H1 (cell line): ENCODE results near the gene LRRC61. TPM values are rescaled to one million over a fixed set of nuclear protein-coding genes. Genes with fewer than 3 reads are reported as not detected.

ENCODE experiments used
- CTCF ChIA-PET: fragments of 300-600 bp; sonication (Branson Sonifier 250); formaldehyde crosslinking; loops from one replicate; lab custom pipeline; 2021; ENCODE audit not compliant: partially characterized antibody; lab: Charles Lee
- POLR2A ChIA-PET: fragments of 300-600 bp; sonication (Branson Sonifier 250); formaldehyde crosslinking; loops from one replicate; lab custom pipeline; 2021; ENCODE audit warnings: inconsistent platforms; ENCODE audit not compliant: partially characterized antibody; lab: Charles Lee
- DNase-seq, 2 experiments: peaks; one replicate each; pipeline versions ENCODE4 v3.0.0 to v3.0.0-alpha.2; 2010 to 2022; ENCODE audit warnings: low spot score in 2 of 2, low read depth in 1 of 2, mixed read lengths in 1 of 2
- FAIRE-seq: peaks from 2 replicates; lab custom pipeline; 2011; peaks lifted over from hg19 to GRCh38; lab: Jason Lieb, UNC
- H2AFZ ChIP-seq: 2 replicates; pipeline ENCODE4 v1.8.1; 2012; ENCODE audit warnings: low read length, inconsistent platforms
- H2AK5ac ChIP-seq: 2 replicates; pipeline ENCODE4 v1.6.1; 2013; ENCODE audit warnings: low read depth, low read length
- H2BK120ac ChIP-seq: replicated peaks from 2 replicates; pipeline ENCODE3; 2013; ENCODE audit warnings: low read depth, low read length, inconsistent platforms
- H2BK12ac ChIP-seq: 2 replicates; pipeline ENCODE4 v1.6.1; 2013; ENCODE audit warnings: low read depth, low read length
- H2BK15ac ChIP-seq: 2 replicates; pipeline ENCODE4 v1.6.1; 2013; ENCODE audit warnings: low read length
- H2BK20ac ChIP-seq: 2 replicates; pipeline ENCODE4 v1.6.1; 2013; ENCODE audit warnings: low read length
- H2BK5ac ChIP-seq: 2 replicates; pipeline ENCODE4 v1.6.1; 2013; ENCODE audit warnings: low read depth, low read length
- H3K14ac ChIP-seq: 2 replicates; pipeline ENCODE4 v1.6.1; 2013; ENCODE audit warnings: inconsistent platforms; ENCODE audit not compliant: insufficient read length
- H3K18ac ChIP-seq: 2 replicates; pipeline ENCODE4 v1.6.1; 2013; ENCODE audit warnings: low read length; ENCODE audit errors: extremely low read depth
- H3K23ac ChIP-seq: 2 replicates; pipeline ENCODE4 v1.6.1; 2013; ENCODE audit warnings: inconsistent platforms; ENCODE audit not compliant: insufficient read length
- H3K23me2 ChIP-seq: 2 replicates; pipeline ENCODE4 v1.6.1; 2013; ENCODE audit warnings: low read depth, low read length
- H3K27ac ChIP-seq: 2 replicates; pipeline ENCODE4 v1.6.1; 2011; ENCODE audit warnings: low read depth, low read length, inconsistent platforms
- H3K27me3 ChIP-seq, 4 experiments: replicated peaks in 1 of 4; 1 replicate in 1 of 4; 2 replicates in 3 of 4; pipeline versions ENCODE4 v1.6.1 to v1.8.1; 2011 to 2013; ENCODE audit warnings: low read length in 3 of 4, mild to moderate bottlenecking in 3 of 4, inconsistent platforms in 2 of 4, mixed read lengths in 2 of 4, moderate library complexity in 1 of 4; ENCODE audit not compliant: control insufficient read depth in 3 of 4, insufficient read depth in 3 of 4; ENCODE audit errors: extremely low read depth in 1 of 4
- H3K36me3 ChIP-seq, 4 experiments: 2 replicates each; pipeline versions ENCODE4 v1.6.1 to v1.8.1; 2011 to 2013; ENCODE audit warnings: mild to moderate bottlenecking in 4 of 4, low read length in 3 of 4, moderate library complexity in 2 of 4, control low read depth in 1 of 4, inconsistent platforms in 1 of 4; ENCODE audit not compliant: insufficient read depth in 4 of 4, control insufficient read depth in 2 of 4
- H3K4ac ChIP-seq: replicated peaks from 2 replicates; pipeline ENCODE3; 2013; ENCODE audit warnings: low read length, low read depth, mixed read lengths, inconsistent platforms; ENCODE audit not compliant: insufficient read length
- H3K4me1 ChIP-seq, 4 experiments: replicated peaks in 1 of 4; 1 replicate in 1 of 4; 2 replicates in 3 of 4; pipeline versions ENCODE4 v1.6.1 to v1.8.1; 2011 to 2013; ENCODE audit warnings: low read length in 3 of 4, inconsistent platforms in 2 of 4, mixed read lengths in 1 of 4; ENCODE audit not compliant: insufficient read depth in 4 of 4, control insufficient read depth in 3 of 4
- H3K4me2 ChIP-seq, 2 experiments: 2 replicates each; pipeline versions ENCODE4 v1.6.1 to v1.8.1; 2011 to 2013; ENCODE audit warnings: low read depth in 2 of 2, low read length in 2 of 2, control low read depth in 1 of 2, inconsistent platforms in 1 of 2, mild to moderate bottlenecking in 1 of 2; ENCODE audit not compliant: insufficient read depth in 1 of 2
- H3K4me3 ChIP-seq, 4 experiments: fragments of 200-600, 300-600 bp in 1 of 4; sonication (generic), shearing (Covaris generic), sonication (Bioruptor Twin) in 1 of 4; 2 replicates each; pipeline versions ENCODE4 v1.5.1 to v1.8.1; 2011 to 2016; ENCODE audit warnings: low read length in 4 of 4, low read depth in 3 of 4, control low read depth in 2 of 4, inconsistent platforms in 2 of 4, mild to moderate bottlenecking in 2 of 4, mixed read lengths in 1 of 4, moderate library complexity in 1 of 4; ENCODE audit not compliant: insufficient read depth in 2 of 4; ENCODE audit errors: extremely low read depth in 1 of 4
- H3K56ac ChIP-seq: replicated peaks from 2 replicates; pipeline ENCODE3; 2013; ENCODE audit warnings: low read depth, mild to moderate bottlenecking, mixed read lengths, low read length, inconsistent platforms; ENCODE audit not compliant: insufficient read length
- H3K79me1 ChIP-seq: 2 replicates; pipeline ENCODE4 v1.6.1; 2013; ENCODE audit warnings: low read depth, low read length, control low read depth
- H3K79me2 ChIP-seq, 2 experiments: 2 replicates each; pipeline versions ENCODE4 v1.6.1 to v1.8.1; 2012 to 2013; ENCODE audit warnings: low read length in 2 of 2, mild to moderate bottlenecking in 2 of 2, inconsistent platforms in 1 of 2; ENCODE audit not compliant: insufficient read depth in 2 of 2, control insufficient read depth in 1 of 2
- H3K9ac ChIP-seq, 4 experiments: replicated peaks in 1 of 4; 1 replicate in 1 of 4; 2 replicates in 3 of 4; pipeline versions ENCODE4 v1.6.1 to v1.8.1; 2011 to 2013; ENCODE audit warnings: low read depth in 3 of 4, low read length in 3 of 4, control low read depth in 2 of 4, mild to moderate bottlenecking in 2 of 4, moderate library complexity in 2 of 4, inconsistent platforms in 1 of 4; ENCODE audit errors: extremely low read depth in 1 of 4
- H3K9me3 ChIP-seq, 2 experiments: 2 replicates each; pipeline versions ENCODE4 v1.6.1 to v1.8.1; 2012 to 2013; ENCODE audit warnings: mild to moderate bottlenecking in 2 of 2, moderate library complexity in 2 of 2, control low read depth in 1 of 2, inconsistent platforms in 1 of 2, low read depth in 1 of 2, low read length in 1 of 2, mixed read lengths in 1 of 2; ENCODE audit not compliant: insufficient read depth in 2 of 2
- H4K20me1 ChIP-seq, 2 experiments: replicated peaks in 1 of 2; 2 replicates each; pipeline versions ENCODE3 to v1.8.1; 2011 to 2013; ENCODE audit warnings: inconsistent platforms in 2 of 2, low read length in 2 of 2, mild to moderate bottlenecking in 1 of 2; ENCODE audit not compliant: insufficient read depth in 2 of 2, control insufficient read depth in 1 of 2
- H4K5ac ChIP-seq: 2 replicates; pipeline ENCODE4 v1.6.1; 2013; ENCODE audit warnings: low read length, low read depth, mixed read lengths, inconsistent platforms; ENCODE audit not compliant: insufficient read length
- H4K8ac ChIP-seq: 2 replicates; pipeline ENCODE4 v1.8.0; 2013; ENCODE audit warnings: mild to moderate bottlenecking, moderate library complexity, low read length, inconsistent platforms; ENCODE audit not compliant: insufficient read depth; ENCODE audit errors: extremely low read depth
- H4K91ac ChIP-seq: replicated peaks from 2 replicates; pipeline ENCODE3; 2013; ENCODE audit warnings: low read length, mixed read lengths, inconsistent platforms; ENCODE audit not compliant: insufficient read length
- BACH1 ChIP-seq: IDR thresholded peaks from 2 replicates; pipeline ENCODE4 v1.6.1; 2012; ENCODE audit warnings: low read length, improper control_type of control experiment
- NRF1 ChIP-seq: IDR thresholded peaks from 2 replicates; pipeline ENCODE4 v1.6.1; 2011; ENCODE audit warnings: mild to moderate bottlenecking, low read depth, low read length, improper control_type of control experiment
- RFX5 ChIP-seq: IDR thresholded peaks from 2 replicates; pipeline ENCODE4 v1.6.1; 2011; ENCODE audit warnings: low read depth, low read length, improper control_type of control experiment, borderline replicate concordance
- SP2 ChIP-seq: IDR thresholded peaks from 2 replicates; pipeline ENCODE4 v1.6.1; 2012; ENCODE audit warnings: mild to moderate bottlenecking, low read length, inconsistent platforms
- whole genome bisulfite sequencing, 2 experiments: shearing (Covaris generic) in 1 of 2; methylation state at CpG; one replicate each; pipeline versions ENCODE4 v1.1.6 to v1.1.7; 2013 to 2015; ENCODE audit warnings: low lambda C conversion rate in 2 of 2, mixed read lengths in 2 of 2, inconsistent platforms in 1 of 2, low coverage in 1 of 2, missing lambda C conversion rate in 1 of 2; ENCODE audit not compliant: insufficient replicate concordance in 2 of 2, insufficient coverage in 1 of 2, insufficient read length in 1 of 2; ENCODE audit errors: extremely low coverage in 1 of 2, missing lambda C conversion rate in 1 of 2; 5-methylcytosine and 5-hydroxymethylcytosine counted together
- polyA plus RNA-seq, 7 experiments: library from polyadenylated mRNA; depleted of rRNA in 3 of 7; stranded (reverse) in 5 of 7; unstranded in 2 of 7; fragments of >200 nt in 5 of 7; fragments of 200-250 nt in 2 of 7; gene quantifications; 1 replicate in 5 of 7; 2 replicates in 1 of 7; 4 replicates in 1 of 7; pipeline versions ENCODE4 v1.2.1 to v1.2.3, GENCODE V29; 2011 to 2013; ENCODE audit warnings: missing spikeins in 2 of 7, mixed read lengths in 2 of 7
- total RNA-seq: library from RNA; stranded (reverse); fragmentation: NEBNext Ultra II Directional; extraction: Animal tissue kit (Norgen Biotek cat#: 25700); gene quantifications from 2 replicates; pipeline ENCODE4 v1.2.1, GENCODE V29; 2021
- TF ChIP-seq, protein P1 (sequence below): IDR thresholded peaks from 2 replicates; pipeline ENCODE4 v1.6.1; 2012; ENCODE audit warnings: inconsistent platforms

The LRRC61 gene
- total and polyA plus RNA-seq, 2 of the 8 experiments (the other 6 are each of a cell fraction or from before 2014, with no cell fraction given): 0.73 to 44.8 TPM

DNA sequence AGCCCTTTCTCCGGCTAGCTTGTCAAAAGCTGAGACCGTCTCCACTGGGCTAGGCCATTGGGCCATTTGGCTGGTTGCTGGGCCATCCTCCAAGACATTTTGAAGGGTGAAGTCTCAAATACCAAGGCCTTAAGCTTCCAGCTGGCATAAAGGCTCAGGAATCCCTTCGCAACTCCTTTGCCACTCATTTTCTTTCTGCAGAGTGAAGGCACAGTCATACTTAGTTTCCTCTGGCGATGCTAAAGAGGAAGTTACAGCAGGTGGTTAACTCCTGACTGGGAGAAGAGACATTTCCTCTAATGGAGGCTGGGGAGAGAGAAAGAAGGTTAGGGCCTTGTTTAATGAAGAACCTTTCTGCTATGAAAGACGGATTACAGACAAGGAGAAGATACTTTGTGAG lies 40.7 kb downstream of the LRRC61 start:
- no peak overlapping the region for H4K5ac ChIP-seq
- no peak overlapping the region for H3K4ac ChIP-seq
- H2AK5ac ChIP-seq: no peak overlapping the region
- no peak overlapping the region; the same call in 1 of the 2 replicates for H2BK12ac ChIP-seq
- no peaks in the 10 kb centered on the region for H3K9me3 ChIP-seq
- H3K14ac ChIP-seq: no peak overlapping the region
- no peak overlapping the region for H2BK120ac ChIP-seq
- no peak overlapping the region for H3K9ac ChIP-seq
- no peak overlapping the region for H4K8ac ChIP-seq
- peaks cover 15% of the 10 kb centered on the region; the same call in 1 of the 2 replicates for H3K23me2 ChIP-seq
- H3K27ac ChIP-seq: no peak overlapping the region
- FAIRE-seq (no peak), DNase-seq (no peak)
- no peaks in the 10 kb centered on the region for H3K36me3 ChIP-seq
- H3K4me3 ChIP-seq: no peak overlapping the region
- no peak overlapping the region for H3K18ac ChIP-seq
- H3K4me1 ChIP-seq: peaks cover 14 to 21% (median 15%) of the 10 kb centered on the region in 4 experiments
- H3K23ac ChIP-seq: no peak overlapping the region
- H3K4me2 ChIP-seq: no peak overlapping the region
- no peak overlapping the region for H2BK15ac ChIP-seq
- no peak overlapping the region for H3K56ac ChIP-seq
- no peaks in the 10 kb centered on the region; the same call in 1 of the 2 replicates for H3K79me1 ChIP-seq
- POLR2A ChIA-PET: interaction anchor here (1.6 to 3.8 kb wide), 3 partner anchors 9 to 39 kb away, joined by 4 to 43 read pairs (median 7); no protein-coding TSS in a partner anchor
- peaks cover 0 to 5% of the 10 kb centered on the region in 2 experiments for H4K20me1 ChIP-seq
- TF ChIP-seq NRF1: no peak
- TF ChIP-seq, protein P1, sequence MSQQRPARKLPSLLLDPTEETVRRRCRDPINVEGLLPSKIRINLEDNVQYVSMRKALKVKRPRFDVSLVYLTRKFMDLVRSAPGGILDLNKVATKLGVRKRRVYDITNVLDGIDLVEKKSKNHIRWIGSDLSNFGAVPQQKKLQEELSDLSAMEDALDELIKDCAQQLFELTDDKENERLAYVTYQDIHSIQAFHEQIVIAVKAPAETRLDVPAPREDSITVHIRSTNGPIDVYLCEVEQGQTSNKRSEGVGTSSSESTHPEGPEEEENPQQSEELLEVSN: no peak
- no peak for TF ChIP-seq BACH1
- TF ChIP-seq SP2: no peak
- no peak for TF ChIP-seq RFX5
- H4K91ac ChIP-seq: no peak overlapping the region
- no peak overlapping the region for H2BK20ac ChIP-seq
- CTCF ChIA-PET: interaction anchor here (1.0 to 1.9 kb wide), 2 partner anchors 10 to 14 kb away, joined by 4 to 5 read pairs; no protein-coding TSS in a partner anchor
- H2BK5ac ChIP-seq: no peak overlapping the region
- peaks cover 0 to under 1% of the 10 kb centered on the region in 2 experiments; a peak in 1 of 4 replicates for H3K79me2 ChIP-seq
- 90% methylated on average over 5 of the region's 5 CpGs; no CpG with 5 or more reads in 1 of the 2 experiments for WGBS, 2 experiments
- no peaks in the 10 kb centered on the region; a peak in 1 of 7 replicates for H3K27me3 ChIP-seq
- H2AFZ ChIP-seq: no peak overlapping the region
